CD4-positive, alpha-beta T cell treated with Interleukin-1 beta for 1 hour (primary cell): ENCODE data around the gene TRIO.

Source experiments
- DNase-seq, 2 donors: peaks; one replicate each; pipeline ENCODE4 v3.0.0-alpha.2; 2020 to 2022

TRIO gene

DNA sequence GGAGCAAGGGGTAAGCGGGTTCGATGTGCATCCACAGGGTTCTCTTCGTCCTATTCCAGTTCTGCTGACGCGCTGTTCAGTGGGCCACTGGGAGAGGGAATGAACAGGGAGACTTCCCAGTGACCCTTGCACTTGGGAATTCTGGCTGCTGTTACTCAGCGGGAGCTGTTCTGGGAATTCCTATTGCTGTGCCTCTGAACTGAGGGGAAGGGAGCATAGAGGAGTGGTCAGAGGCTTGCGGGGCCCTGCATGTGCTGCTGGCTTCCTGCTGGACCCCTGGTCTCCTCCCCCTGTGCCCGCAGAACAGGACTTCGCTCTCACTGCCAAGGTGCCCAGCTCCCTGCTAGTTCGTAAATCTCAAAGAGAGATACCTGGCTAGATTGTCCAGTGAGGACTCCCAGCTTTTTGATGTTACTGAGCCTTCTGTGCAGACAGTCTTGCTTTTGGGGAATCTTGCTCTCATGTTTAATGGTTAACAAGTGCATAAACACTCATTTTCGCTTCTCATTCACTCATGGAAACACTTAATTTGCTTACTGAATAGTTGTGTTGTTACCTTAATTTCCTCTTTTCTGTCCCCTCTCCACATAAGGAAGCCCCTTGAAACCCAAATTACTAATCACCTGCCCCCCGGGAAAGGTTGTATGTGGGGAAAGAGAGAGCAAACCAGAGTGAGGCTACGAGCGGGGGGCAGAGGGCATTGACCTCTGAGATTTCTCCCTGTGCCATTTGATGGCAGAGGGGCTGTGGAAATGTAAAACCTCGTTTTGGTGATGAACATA, 5.9 kb downstream of the TRIO start:
- DNase-seq: no peak

DNA sequence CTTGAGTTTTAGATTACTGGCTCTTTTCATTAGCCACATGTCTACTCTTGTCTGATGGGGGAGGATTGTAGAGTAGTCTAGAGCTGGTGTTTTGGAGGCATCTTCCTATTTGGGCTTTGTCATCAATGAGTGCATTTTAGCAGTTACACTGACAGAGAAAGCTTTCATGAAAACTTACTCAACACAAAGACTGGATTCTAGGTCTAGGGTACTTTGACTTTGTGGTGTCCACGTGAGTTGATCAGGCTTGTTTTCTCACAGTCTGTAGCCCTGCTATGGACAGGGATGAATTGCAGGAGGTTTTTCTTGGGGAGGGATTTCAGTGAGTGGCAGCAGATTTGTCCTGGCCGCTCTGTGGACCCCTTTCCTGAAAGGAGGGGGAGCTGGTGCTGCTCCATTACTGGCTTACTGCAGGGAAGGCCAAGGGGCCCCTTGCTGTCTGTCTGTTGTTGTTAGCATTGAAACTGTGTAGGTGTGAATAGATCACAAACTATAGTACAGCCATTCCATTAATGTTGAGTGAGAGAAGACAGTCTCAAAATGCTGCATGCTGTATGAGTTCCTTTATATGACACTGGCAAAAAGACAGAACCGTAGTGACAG, 6.6 kb downstream of the TRIO start:
- no peak for DNase-seq

DNA sequence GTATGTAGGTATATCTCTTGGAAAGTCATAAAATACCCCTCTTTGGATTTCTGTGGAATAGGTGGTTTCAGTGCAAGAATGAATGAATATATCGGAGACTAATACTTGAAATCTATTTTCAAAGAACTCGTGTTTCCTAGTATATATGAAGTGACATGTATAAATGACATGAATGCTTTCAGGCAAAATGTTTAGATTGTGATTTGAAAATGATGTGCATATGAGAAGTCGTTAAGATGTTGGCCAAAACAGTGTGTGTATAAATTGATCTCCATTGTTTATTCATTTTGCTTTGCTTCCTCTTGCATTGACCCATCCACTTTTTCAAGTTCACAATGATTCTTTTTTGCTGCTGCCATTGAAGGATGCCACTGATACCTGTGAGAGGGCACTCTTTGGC, 8.3 kb downstream of the TRIO start:
- no peak for DNase-seq

DNA sequence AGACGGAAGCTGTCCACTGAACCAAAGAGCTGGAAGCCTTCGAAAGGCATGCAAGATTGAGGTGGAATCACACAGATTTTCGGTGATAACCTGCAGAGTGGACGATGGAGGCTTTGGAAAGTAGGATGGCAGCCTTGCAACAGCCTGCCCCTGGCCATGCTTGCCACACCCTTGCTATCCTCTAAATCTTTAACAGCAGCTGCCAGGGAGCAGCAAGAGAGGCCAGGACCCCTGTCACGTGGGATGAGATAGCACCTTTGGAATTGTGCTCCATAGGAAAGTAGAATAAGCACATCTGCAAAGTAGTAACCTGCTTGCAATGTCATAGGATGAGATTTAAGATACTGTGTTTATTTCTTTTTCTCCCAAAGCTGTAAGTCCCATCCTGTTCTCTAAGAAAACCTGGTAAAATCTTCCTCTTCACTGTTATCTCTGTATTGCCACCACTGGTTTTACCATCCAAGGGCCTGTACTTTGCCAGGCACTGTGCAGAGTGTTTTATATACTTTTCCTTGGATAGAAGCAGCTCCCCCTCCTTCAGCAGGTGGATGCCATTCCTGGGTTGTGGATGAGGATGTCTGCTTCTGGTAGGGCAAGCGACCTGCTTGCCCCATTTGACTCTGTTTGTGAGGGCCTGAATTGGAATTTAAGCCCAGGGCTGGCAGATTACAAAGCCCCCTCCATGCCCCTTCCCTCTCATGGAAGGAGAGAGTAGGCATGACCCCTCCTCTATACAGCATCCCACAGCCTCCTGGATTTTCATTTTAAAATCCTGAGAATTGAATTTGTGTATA, 10.1 kb downstream of the TRIO start:
- DNase-seq: no peak

DNA sequence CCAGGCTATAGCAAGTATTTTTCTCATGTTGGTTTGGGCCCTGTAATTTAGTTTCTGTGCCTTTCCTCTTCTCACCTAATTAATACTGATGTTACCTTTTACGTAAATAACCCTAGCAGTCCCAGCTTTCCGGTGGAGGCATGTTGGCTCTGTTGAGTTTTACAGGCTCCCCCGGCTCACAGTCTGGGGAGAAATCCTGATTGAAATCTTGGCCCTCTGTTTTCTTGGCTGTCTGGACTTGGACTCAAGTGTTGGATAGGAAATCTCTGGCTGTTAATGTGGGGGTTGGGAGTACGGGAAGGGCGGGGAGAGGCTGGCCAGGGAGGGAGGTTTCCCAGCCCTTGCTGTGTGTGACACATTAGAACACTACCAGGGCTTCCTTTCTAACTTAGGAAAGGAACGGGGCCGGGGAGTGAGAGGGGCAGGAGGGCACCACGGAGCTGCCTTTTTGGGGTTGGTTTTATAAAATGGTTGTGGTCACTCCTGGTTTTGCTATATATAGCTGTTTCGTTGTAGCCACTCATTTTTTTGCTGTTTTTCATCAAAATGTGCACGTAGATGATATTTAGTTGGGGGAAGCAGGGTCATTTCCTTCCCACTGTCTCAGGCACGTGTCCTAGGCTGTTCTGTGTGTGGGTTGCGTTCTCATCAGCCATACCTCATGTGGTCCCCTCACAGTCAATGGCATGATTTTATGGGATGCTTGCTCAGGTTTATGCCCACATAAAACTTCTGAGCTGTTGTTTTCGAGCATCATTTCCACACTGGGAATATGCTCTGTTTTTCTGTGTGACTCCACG, 11.0 kb downstream of the TRIO start:
- DNase-seq: peak in 1 of 2 donors; percentile 25

DNA sequence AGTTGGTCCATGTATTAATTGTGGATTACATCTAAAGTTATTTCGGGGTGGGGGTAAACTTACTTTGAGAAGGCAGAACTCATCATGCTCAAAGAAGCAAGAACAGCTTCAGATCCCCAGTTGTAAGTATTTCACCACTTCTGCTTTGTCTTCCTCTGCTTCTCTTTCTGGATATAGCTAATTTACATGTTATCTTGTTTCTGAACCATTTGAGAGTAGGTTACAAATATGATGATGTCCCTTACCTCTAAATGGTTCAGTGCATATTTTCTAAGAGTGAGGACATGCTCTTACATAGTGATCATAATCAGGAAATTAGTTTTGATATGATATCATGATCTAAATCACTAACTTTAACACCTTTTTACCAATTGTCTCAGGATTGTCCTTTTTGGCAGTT, 11.9 kb downstream of the TRIO start:
- no peak for DNase-seq

DNA sequence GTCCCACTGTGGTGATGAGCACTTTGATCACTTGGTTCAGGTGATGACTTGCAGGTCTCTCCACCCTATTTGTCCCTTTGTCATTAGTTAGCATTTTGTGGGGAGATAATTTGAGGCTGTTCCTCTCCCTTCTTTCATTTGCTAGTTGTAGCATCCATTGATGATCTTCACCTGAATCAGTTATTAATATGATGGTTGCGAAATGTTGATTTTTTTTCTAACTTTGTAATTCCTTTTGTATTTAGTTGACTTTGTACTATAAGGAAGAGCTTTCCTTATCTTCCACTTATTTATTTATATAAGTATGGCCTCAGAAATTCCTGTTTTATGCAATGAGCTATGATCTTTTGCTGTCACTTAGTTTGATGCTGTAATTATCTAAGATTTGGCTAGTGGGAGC, 12.6 kb downstream of the TRIO start:
- DNase-seq: no peak

DNA sequence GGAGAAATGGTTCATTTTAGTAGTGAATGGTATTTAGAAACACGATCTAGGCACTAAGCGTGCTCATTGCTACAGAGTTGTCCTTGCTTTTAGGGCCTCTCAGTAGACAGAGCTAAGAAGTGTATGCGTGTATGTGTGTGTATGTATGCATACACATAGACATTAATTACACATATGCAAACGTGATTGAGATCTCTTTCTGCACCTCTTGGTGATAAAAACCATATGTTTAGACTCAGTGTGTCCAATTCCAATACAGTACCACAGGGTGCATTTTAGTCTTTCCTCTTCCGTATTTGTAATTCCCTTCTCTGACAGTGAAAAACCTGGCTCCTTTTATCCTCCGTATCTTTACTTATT, 13.1 kb downstream of the TRIO start:
- DNase-seq: no peak

DNA sequence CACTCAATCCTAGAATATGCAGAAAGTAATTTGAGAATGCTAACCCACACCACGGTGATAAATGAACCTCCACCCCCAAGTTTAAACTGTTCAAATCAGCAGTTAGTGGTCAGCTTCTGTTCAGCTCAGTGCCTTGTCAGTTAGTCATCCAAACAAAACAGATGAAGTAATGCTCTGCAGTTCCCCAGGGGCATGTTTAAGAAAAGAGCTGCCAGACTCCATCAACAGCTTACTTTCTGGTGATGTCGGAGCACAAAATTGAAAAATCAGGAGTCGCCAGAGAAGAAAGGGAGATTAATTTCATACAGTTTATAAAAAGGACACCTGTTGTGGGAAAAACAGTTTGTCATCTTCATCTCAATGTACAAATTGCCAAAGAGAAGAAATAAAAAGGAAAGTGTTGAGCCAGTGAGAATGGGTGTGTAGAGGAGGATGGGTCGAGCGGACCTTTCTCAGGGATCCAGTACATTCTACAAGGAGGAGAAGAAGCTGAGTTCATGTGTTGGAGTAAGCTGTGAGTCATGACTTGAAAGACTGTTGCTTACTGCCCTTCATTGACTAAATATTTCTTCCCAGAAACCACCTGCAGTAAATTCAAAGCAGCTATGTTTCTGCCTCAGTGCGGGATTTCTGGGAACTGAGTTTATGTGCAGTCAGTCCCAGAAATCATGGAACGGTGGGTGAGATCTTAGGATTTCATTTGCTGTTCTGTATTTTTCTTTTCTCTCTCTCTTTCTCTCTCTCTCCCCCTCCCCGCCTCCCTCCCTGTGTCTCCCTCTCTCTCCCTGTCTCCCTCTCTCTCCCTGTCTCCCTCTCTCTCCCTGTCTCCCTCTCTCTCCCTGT, 13.7 kb downstream of the TRIO start:
- peak in 1 of 2 donors; percentile 9 for DNase-seq

DNA sequence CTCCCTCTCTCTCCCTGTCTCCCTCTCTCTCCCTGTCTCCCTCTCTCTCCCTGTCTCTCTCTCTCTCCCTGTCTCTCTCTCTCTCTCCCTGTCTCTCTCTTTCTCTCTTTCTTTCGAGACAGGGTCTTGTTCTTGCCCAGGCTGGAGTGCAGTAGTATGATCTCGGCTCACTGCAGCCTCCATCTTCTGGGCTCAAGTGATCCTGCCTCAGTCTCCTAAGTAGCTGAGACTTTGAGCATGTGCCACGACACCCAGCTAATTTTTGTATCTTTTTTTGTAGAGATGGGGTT, 14.3 kb downstream of the TRIO start:
- no peak for DNase-seq

DNA sequence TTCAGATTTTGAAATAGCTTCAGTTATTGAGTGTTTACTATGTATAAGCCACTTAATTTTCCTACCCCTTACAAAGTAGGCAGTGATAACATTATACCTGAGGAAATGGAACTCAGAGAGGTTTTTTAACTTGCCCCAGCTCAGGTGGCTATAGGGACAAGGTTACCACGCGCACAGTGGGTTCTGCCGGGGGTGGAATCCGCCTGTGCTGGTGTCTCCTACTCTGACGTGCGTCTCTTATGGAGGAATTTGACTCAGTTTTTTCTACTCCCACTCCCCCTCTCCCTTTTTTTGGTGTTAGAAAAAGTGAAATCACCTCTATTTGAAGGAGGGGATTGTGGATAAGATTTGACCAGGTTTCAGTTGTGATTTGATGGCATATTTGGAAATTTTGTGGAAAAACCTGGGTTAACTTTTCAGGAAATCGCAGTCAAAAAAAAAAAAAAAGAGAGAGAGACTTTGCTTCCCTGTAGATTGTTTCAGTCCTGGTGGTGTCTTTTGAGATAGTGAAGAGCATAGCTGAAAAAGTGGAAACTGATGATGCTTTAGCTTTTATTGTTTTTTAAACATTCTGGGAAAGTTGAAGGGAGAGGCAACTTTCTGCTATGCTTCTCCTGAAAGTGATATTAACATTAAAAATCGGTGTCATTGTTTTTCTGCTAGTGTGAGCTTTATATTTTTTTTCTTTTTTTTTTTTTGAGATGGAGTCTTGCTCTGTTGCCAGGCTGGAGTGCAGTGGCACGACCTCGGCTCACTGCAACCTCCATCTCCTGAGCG, 15.9 kb downstream of the TRIO start:
- DNase-seq: no peak

DNA sequence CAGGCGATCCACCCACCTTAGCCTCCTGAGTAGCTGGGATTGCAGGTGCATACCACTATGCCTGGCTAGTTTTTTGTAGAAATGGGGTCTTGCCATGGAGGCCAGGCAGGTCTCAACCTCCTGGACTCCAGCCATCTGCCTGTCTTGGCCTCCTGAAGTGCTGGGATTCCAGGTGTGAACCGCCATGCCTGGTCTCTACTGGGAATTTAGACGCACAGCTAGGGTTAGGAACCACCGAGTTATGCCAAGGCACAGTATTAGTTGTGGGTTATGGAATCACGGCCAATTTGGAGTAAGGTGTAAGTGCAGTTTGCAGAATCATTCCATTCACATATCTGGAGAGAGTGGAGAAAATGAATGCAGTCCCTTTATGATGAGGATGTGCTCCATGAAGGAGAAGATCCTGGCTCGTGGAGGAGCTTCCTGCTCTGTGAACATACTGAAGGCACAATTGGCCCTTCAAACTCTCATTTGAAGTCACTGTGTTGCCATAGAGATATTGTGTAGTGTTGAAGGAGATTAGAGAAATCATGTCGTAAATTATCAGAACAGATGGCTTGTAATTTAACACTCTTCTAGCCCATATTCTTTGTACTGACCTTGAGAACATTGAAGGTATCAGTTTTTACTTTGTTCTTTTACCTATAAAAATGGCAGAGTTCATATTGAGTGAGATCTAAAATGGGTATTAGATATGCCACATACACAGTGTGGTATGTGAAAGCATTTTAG, 18.8 kb downstream of the TRIO start:
- DNase-seq: no peak

DNA sequence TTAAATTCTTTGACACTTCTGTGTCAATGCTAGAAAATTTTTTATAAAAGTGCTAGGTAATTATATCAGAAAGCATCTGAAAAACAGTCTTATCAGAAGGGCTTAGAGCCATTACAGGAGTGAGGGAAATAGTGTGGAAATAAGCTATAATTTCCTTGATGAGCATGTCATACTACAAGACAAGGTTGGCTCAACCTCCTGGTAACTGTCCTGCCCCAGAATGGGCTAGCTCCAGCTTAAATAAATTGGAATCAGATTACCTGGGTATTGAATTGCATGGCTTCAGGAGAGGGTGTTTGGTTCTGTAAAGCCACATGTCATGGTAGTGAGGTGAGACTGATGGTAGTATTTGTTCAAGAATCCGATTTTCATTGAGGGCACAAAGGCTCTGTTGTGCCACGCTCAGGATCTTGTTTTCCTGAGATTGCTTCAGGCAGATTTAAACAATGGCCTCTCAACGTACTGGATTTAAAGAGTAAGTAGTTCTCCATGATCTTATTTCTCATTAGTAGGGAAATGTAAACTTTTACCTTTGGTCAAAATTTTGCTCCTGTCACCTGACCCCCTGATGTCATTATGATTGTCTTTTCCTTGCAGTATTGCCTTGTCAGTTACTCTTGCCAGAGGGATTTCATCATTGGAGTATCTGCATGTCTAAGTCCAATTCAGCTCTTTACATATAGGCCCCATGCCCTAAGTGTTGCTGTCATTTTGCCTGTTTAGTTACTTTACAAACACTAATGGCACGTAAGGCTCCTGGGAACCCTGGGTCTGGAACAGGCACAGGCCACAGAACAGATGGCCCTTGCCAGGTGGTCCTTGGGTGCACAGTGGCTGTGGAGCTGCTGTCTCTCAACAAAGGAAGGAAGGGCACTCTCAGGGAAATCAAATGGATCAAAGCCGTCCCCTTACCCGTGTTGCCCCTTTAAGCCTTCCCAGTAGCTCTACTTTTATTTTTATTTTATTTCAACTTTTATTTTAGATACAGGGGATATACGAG, 21.3 kb downstream of the TRIO start:
- no peak for DNase-seq

DNA sequence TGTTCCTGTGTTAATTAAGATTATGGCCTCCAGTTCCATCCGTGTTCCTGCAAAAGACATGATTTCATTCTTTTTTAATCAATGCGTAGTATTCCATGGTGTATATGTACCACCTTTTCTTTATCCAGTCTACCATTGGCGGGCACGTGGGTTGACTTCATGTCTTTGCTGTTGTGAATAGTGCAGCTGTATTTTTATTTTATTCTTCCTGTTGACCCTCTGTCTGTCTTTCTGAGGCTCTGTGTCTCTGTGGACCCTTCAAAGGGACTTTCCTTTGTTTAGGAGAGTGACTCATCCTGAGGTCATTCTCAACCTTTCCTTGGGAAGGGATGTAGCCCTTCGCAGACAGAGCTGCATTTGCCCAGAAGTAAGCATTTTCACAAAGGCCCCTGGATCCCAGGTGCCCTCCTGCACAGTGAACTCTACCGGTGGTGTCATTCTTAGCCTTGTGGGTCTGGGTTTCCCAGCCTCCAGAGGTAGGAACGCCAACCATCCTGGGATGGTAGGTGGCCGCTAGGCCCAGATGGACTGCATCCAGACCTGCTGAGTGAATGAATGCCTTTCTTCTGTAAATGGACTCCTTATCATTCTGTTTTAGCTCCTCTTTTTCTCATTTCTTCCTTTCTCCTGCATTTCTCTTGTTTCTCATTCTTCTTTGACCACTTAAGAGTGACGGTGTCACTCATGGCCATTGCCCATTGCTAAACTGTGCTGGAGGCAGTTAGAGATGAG, 22.4 kb downstream of the TRIO start:
- no peak for DNase-seq

DNA sequence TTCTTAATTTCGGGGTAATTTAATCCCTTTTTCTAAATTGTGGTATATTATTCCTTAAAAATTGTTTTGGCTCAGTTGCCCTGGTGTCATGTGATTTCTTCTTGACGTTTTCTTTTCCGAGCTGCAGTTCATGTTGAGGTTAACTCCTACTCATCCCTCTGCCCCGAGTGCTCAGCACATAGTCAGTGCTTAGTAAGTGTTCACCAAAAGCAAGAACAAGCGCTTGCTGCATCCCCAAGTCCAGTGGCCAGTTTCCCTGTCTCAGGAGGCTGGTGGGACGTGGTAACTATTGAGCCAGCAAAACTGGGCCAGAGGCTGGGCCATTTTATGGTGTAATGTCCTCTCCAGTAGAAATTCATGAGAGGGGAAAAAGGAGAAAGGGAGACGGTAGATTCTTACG, 23.3 kb downstream of the TRIO start:
- no peak for DNase-seq

DNA sequence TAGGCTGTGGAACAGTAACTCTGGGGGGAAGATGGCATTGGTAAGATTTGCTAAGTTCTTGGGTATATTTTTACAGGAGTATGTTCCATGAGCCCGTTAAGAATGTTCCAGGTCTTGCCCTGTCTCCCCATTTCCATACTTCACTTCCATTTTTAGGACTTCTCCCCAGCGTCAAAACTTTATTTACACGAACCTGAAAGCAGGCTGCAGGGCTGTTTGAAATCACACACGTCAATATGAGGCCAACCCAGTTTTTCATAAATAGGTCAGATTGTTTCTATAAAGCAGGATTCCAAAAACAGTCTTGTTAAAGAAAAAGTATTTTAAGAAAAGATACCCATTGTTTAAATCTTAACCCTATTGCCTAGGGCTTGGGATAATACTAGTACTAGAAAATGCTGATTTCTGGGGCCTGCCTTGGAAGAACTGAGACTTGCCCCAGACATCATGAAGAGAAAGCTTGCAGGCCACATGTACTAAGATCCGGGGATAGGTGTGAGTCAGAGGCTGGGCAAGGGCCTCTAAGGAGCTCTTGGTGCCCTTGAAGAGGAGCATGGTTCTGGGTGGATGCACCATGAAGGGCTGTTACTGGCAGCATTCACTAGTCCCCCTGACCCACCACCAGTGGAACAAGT, 24.2 kb downstream of the TRIO start:
- no peak for DNase-seq

DNA sequence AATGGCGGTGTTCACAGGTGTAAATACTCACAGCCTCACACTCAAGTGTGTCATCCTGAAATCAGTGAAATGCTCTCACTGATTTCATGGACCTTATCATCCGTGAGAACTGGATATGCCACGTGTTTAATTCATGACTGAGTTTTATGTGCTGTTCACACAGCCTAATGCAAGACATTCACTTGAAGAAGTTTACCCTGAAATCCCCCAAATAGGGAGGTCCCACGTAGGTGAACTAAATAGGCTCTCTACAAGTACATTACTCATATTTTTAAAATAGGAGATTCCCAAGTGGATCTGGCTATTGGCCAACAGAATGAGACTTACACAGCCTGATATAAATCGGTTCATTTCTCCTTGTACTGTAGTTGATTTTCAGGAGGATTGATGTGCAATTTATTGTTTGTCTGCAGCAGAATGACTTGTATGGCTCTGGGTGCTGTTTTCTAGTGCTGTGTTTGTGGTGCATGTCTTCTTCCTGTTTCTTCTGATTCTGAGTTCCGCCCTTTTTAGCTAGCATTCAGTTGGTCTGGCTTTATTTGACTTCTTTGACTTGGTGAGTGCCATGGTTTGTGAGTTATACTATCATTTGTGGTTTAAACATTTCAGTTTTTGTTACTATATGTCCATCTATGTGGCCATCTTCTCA, 25.1 kb downstream of the TRIO start:
- DNase-seq: no peak

DNA sequence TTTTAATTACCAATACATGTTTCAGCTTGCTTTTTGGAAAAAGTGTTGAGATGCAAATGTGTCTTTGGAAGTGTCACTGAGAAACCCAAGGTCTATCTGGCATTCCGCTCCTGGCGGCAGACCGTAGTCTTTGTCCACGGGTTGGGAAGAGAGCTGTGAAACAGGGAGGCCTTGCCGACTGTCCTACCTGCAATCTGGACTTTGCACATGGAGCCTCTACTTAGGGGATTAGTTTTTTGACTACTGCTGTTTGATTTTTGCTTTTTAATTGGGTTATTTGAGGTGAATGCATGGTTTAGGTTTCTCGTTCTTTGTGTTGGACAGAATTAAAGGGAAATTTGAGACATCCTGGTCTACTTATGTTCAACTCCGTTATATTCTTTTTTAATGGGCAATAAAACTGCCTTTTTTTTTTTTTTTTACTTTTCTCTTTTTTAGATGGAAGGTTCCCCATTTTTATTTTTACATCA, 25.7 kb downstream of the TRIO start:
- no peak for DNase-seq
